RPMI8226 (cell line): ENCODE measurements around the gene CA5A.

Experiments used
- DNase-seq: peaks from one replicate; pipeline ENCODE4 v3.0.0-alpha.2; 2015

The CA5A gene

DNA sequence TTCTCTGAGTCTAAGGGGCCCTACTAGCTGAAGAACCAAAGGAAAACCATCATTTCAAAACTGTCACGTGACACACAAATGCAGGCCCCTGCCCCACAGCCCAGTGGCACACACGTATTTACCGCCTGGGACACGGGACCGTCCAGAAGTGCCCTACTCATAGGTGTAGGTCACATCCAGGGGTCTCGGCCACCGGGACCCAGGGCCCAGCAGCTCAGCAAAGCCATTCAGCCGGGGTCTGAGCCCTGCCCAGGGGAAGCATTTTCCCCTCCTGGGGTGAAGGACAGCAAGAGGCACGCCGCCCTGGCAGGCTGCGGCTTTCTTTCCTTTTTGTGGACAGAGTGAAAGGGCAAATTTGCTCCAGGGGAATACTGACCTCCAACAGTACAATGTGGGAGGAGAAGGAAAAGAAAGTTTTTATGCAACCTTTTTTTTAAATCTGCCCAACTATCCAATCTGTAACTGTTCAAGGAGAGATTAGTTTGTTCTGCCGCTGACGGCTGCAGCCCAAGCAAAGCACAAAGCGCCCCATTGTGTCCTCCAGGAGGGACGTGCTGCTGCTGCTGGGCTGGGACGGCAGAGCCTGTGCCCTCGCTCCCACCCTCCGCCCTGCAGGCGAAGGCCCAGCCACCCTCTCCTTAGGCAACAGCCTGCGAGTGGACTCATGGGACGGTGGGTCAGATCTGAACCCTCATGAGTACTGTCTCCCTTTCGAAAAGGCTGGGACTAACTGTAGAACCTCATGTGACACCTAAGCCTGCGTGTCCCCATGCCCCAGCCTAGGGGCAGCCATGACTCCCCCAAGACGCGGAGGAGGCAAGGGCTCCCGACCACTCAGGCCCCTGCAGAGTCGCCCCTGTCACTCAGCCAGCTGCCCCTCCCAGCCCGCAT, 88.3 kb downstream of the CA5A start:
- no peak for DNase-seq

DNA sequence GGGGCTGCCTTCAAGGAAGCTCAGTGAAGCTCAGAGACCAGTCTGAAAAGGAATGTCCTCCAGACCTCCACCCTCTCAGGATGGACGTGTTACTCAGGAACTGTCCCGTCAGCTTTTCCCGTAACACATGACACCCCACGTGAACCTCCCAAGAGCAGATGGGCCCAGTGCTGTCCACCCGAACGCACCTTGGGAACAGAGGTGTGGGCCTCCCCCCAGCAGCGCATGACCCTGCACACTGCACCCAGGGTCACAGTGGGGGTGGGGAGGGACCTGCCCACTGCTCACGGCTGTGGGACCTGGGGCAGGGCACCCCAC, 88.9 kb downstream of the CA5A start:
- no peak for DNase-seq

DNA sequence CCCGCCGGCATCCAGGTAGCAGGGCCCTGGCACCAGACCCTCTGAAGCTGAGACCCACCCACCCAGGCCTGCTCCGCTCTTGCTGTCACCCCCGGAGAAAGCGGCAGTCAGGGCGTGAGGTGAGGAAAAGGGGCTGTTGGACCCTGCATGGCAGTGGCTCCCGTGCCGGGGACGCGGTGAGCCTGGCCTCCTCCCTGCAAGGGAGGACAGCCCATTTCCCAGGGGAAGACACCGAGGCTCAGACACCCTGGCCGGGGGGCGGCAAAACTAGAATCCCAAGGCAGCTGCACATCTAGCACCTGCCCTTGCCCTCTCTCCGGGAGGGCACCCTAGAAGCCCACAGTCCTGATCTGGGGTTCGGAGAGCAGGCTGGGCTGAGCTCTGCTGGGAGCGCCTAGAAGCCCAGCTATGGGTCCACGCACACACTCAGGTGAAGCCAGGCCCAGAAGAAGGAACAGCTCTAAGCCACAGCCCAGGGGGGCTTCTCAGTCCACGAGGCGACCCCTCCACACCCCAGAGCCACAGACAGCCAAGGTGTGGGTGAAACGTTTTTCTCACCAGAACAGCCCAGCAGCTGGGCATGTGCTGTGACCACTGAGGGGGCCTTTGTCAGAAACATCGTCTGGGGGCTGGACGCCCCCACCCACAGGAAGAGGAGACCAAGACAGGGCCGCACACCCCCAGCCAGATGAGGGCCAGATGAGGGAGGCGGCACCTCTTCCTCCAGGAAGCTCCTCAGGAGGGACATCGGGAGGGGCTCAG, 89.4 kb downstream of the CA5A start:
- no peak for DNase-seq

DNA sequence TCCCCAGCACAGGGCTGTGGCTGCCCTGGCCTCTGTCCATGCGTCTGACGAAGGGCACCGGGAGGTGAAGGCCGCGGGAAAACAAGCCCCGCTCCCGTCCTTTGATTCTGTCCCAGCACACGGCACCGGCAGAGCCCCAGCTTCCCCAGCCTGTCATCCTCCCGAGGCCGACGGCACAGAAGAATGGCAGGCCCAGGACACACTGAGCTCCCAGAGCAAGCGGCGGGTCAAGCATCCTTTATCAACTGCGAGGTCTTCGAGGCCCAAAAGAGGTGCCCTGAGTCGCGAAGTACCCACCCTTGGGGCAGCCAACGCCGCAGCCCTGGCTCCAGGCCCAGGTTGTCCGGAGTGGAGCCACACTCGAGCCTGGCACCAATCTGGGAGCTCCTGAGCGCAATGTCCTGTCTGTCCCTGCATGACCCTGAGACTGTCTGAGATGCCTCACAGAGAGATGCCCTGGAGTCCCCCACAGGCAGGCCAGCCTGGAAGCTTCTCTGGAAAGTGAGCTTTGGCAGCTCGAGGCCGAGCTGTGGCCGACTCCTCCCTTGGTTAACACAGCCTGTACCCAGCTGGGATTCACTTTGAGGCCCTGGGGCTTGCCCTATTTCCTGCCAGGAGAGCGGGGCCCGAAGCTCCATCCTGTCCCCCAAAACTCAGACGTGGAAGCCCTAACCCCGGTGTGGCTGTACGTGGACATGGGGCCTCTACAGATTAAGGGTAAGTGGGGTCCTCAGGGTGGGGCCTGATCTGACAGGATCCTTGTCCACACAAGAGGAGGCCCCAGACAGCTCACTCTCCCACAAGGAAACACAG, 90.3 kb downstream of the CA5A start:
- DNase-seq = no peak

DNA sequence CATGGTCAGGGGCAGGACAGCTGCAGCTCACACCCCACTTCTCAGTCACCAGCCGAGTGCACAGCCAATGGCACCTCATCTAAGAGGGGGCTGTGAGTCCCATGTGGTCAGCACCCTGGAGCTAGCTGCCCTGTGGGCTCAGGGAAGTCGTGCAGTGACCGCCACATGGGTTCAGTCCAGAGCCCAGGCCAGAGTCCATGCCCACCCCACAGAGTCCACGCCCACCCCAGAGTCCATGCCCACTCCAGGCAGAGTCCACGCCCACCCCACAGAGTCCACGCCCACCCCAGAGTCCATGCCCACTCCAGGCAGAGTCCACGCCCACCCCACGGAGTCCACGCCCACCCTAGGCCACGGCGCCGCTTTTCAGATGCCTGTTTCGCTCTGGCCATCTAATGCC, 91.1 kb downstream of the CA5A start:
- no peak for DNase-seq

DNA sequence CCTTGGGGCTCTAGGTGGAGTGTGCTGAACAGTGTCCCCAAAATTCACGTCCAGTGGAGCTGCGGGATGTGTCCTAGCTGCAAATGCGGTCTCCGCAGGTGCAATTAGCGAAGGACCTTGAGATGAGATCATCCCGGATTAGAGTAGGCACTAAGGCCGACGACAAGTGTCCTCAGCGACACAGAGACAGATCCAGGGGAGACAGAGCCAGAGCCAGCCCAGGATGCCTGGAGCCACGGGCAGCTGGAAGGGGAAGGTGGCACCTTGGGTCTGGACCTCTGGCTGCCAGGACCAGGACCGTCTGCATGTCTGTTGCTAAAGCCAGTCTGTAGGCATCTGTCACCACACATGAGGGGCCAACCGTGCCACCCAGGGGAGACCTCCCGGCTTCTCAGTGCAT, 91.5 kb downstream of the CA5A start:
- DNase-seq = no peak

DNA sequence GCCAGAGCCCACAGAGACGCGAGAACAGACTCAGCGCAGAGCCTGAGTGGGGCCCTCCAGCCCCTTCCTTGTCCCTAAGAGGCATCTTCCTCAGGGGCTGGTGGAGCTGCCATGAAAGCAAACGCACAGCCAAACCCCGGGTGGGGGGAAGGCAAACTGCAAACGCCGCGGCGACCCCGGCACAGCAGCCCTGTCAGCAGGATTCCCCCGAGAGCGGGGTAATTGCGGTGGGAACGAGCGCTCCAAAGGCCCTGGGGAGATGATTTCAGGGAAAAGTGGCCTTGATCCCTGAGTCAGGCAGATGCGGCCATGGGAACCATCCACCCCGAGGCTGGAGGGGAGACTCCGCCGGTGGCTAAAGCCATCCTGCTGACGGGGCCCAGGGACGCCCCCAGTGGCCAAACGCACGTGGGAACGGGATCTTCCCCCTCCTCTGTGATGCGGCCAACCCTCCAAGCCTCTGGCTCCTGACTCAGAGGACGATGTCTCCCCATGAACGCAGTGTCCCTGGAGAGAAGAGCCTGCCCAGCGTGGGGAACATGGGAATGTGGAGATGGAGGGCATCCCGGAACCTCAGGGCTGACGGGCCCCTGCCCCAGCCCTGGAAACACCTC, 92.1 kb downstream of the CA5A start:
- DNase-seq = no peak

DNA sequence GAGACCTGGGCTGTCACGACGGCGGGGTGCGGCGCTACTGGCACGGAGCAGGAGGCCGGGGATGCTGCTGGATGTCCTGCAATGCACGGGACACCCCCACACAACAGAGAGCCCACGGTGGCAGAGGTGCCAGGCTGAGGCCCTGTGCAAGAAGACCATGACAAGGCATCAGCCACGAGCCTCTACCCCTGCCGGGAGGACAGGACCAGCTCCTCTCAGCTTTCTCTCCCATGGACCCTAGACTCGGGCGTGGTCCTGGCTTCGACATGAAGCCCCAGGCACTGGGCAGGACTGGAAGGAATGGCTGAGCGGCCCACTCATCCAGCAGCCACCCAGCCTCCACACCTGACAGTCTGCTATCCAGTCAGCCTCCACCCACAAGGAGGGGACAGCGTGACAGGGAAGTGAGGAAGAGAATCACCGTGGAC, 92.6 kb downstream of the CA5A start:
- no peak for DNase-seq

DNA sequence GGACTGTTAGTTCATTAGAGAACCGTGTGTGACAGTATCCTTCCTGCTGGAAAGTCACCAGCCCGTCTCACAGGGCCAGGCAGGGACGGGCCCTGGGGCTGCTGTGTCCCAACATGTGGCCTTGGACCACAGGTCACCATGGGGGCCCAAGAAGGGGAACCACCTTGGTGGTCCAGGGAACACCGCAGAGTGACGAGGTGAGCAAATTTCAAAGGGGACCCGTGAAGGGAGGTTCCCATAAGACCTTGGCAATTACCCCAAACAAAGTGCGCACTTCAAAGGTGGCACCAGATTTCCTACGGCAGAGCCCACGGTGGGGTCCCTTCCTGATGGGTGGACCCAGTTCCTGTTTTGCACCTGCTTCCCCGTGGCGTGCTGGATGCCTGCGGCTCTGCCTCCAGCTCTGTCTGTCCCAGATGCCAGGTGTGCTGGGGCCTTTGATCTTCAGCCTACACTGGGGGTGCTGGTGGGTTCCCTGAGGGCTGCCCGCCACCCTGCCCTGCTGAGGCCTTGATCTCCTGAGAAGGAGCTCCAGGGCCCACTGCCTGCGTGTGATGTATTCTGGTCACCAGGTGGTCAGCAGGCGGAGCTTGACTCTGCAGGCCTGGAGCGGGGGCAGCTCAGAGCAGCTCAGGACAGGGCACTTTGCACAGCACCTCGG, 94.0 kb downstream of the CA5A start:
- DNase-seq = no peak

DNA sequence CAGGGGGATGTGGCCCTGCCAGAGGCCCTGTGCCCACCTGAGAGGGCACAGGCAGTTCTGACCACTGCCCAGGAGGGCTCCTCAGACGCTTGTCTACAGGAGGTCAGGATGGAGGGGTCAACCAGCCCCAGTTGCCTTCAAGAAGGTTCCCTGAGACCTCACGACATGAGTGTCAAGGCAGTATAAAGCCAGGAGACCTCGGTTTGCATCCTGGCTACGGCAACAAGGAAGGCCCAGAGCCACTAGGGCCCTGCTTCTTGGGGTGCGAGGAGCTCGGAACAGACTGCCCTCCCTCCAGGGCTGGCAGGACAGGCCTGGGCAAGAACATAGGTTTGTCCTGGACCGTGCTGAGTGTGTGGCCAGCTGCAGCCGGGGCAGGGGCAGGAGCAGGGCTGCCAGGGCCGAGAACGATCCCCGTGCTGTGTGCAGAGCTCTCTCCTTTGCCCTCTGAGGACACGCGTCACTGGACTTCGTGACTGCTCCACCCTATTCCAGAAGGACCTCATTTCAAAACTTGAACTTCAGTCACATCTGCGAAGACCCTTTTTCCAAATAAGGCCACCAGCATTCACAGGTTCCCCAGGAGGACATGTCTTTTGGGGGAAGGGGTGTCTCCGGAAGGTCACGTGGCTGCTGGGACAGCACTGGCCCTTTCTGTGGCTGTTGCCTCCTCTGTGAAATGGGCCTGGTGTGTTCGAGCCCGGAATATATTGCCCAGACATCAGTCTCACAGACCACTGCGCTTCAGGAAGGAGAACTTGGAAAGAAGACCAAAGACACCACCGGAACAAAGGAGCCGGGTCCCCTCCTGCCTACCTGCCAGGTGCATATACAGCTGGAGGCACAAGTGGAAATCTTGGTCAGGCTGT, 94.8 kb downstream of the CA5A start:
- no peak for DNase-seq

DNA sequence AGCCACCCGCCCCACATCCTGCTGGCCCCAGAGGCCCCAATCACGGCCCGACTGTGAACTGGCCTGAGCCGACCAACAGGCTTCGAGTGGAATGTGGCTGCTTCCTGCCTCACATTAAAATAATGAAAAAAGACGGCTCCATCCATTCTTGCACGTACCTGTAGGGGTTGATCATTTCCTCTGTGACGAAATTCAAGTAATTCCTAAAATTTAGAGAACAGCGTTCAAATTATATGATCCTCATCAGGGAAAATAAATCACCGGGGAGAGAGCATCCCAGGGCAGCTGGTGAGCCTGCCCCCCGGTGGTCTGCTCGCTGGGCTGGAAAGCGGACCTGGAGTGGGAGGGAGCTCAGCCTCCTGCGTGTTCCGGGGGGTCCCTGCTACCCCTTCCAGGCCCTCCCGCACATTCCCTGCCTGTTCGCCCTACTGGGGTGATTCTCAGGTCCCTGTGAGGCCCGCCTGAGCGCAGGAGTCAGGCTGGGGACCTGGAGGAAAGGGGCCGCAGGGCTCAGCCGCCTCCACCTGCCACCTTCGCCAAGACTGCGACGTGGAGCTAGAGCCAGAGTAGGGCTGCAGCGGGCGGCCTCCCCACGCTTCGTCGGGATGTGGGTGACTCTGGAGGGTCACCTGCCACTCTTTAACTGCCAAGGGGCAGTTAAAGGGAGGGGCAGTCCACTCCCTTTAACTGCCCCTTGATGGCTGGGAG, 95.9 kb downstream of the CA5A start:
- DNase-seq = no peak

DNA sequence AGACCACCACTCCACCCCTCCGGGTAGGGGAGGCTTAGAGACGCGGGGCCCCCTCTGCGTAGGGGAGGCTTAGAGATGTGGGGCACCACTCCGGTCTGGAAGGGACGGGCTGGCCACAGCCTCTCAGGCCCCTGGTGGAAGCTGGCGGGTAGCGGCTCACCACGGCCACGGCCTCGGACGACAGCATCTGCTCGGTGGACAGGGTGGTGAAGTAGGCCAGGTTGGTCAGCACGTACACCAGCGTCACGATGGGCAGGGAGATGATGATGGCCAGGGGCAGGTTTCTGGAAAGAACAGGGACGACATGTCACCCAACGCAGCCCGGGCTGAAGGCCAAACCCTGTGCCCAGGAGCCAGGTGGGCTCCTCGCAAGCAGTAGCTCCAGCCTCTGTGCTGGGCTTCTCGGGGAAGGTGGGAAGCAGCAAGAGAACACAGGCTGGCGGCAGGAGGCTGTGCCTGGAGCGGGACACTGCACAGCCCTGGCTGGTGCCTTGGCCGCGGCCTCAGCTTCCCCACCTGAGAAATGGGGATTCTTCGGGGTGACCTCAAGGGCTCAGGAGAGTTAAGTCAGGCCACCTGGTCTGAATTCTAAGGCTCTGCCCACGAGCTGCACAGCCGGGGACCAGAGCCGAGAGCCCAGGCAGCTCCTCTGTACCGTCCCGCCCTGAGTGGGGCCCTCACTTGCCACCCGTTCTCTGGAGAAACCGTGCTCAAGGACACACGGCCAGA, 96.6 kb downstream of the CA5A start:
- DNase-seq = no peak

DNA sequence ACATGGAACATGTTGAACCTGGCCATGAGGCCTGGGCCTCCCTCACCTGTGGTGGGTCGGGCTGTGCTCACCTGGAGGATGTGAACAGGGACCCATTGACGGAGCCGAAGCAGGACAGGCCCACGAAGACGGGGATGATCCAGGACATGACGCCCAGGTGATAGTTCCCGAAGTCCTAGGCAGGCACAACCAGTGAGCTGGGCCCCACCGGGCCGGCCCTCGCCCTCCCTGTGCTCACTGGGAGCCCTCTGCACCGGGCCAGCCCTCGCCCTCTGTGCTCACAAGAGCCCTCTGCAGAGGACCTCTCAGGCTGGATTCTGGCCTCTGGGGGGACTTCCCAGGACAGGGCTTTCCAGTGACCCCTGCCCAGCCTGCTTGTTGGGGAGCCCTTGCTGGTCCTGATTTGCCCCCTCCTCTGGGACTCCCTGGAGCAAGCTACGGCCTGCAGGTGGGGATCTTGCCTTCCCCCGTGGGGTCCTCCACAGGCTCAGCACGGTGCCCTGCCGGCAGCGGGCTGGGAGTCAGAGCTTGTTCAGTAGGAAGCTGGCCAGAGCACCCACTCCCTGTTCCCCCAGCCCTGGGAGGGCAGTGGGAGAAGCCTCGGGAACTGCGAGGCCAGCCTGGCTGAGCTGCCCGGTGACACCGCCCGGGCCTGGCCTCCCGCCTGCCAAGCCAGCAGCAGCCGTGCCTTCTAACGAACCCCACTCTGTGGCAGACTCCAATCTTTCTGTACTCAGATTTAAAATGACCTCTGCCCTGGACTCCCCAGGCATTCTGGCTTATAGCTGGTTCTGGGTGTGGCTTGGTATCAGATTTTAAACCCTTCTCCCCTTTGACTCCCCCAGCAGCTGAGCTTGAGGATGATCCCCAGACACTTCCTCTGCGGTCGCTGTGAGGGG, 97.4 kb downstream of the CA5A start:
- DNase-seq = no peak
